NK-92 (cell line): ENCODE data around the gene LRP3.
"Not testable (repeated sequence)": the region's sequence is repeated elsewhere in the genome, so short reads cannot be mapped to it uniquely, and the experiment has no call there.

Source experiments
- DNase-seq: peaks from one replicate; lab custom pipeline; 2025; ENCODE audit not compliant: unreplicated experiment; lab: John Stamatoyannopoulos, UW

The LRP3 gene

DNA sequence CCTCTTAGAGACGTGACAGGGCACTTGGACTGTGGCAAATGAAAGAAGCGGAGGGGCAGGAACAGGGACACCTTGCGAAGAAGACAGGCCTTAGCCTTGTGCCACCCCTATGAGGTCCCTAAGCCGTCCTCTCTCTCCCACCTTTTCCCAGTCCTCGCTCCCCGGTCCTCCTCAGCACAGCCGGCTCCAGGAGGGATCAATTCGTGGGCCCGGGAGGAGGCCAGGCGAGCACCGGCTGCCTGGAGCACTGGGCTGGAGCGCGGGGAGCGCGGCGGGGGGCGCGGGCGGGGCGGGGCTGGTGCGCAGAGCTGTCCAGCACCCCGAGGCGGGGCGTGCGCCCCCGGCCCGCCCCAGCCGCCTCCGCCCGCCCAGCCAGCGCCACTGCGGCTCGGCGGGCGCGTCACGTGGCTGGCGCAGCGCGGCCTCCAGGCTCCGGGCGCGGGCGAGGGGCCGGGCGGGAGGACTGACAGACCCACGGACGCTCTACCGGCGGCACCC, at the start of gene LRP3:
LRP3 (plus strand) TSS at position 466 of the 498 bp plus-strand sequence. CDS start 456 bp downstream, outside the sequence.
- no peak for DNase-seq

DNA sequence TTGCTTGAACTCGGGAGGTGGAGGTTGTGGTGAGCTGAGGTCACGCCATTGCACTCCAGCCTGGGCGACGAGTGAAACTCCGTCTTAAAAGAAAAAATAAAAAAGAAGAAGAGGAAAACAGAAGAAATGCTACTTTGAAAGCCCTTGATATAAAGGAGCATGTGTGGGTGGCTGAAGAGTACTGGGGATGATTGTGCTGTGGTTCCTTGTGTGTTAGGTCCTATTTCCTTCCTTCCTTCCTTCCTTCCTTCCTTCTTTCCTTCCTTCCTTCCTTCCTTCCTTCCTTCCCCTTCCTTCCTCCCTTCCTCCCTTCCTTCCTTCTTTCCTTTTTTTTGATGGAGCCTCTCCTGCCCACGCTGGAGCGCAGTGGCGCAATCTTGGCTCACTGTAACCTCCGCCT, 47.9 kb upstream of the LRP3 start:
- no peak for DNase-seq

DNA sequence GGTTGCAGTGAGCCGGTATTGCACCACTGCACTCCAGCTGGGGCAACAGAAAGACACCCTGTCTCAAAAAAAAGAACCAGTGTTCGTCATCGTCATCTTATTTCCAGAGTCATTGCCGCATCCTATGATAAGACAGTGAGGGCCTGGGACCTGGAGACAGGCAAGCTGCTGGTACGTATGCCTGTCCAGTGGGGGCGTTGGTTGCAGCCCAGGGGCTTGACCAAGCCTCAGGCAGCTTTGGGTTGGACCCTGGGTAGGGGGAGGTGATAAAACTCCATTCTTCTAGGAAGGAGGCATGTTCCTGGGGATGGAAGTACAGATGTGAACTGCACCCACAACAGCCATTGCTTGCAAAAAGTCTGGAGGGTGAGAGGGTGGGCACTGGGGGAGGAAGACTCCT, 46.6 kb upstream of the LRP3 start:
- DNase-seq = no peak

GRCh38 chr19:33150852-33151518, 43.1 kb upstream of the LRP3 start:
- no peak for DNase-seq

GRCh38 chr19:33152176-33152575, 42.0 kb upstream of the LRP3 start:
- DNase-seq = no peak

GRCh38 chr19:33152625-33153024, 41.5 kb upstream of the LRP3 start:
- not testable (repeated sequence) for DNase-seq

GRCh38 chr19:33154313-33154712, 39.8 kb upstream of the LRP3 start:
- not testable (repeated sequence) for DNase-seq

- no peak for DNase-seq
Observed at GRCh38 chr19:33156334-33156733, 37.8 kb upstream of the LRP3 start.

DNA sequence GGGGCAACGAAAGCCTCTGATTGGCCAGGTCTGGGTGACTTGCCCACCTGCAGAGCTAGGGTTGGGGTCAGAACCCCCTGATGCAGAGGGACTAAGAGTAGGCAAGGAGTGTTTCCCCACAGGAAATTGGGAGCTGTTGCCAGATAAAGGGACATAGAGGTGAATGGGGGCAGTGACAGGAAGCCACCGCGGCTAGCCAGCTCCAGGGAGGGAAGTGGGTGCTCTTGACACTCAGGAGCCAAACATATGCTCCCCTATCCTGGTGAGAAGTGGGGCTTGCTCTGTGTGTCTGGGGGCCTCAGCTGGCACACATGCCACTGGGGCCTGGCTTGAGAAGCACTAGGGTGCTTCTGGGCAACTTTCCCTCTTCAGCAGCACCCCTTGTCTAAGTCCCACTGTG, 36.2 kb upstream of the LRP3 start:
- no peak for DNase-seq

- no peak for DNase-seq
Observed at GRCh38 chr19:33158365-33158764, 35.8 kb upstream of the LRP3 start.

GRCh38 chr19:33159149-33159548, 35.0 kb upstream of the LRP3 start:
- DNase-seq = no peak

GRCh38 chr19:33159893-33160292, 34.2 kb upstream of the LRP3 start:
- no peak for DNase-seq

DNA sequence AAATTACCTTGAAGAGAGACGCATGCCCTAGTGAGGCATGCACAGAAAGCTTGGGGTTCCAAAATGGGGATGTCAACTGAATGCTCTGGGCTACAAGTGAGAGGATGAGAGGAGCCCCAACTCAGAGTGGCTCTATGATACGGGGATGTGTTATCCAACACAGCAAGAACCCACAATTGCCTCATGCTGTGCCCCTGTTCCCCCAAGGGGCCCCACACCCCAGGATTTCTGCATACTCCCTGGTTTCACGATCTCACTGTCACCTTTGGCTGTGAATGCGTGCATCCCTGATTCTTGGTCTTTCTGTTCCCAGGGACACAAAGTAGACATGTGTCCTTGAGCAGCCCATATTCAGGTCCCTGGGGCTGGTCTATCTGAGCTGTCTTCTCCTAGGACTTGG, 32.9 kb upstream of the LRP3 start:
- no peak for DNase-seq

GRCh38 chr19:33163481-33163880, 30.6 kb upstream of the LRP3 start:
- no peak for DNase-seq

GRCh38 chr19:33166037-33166436, 28.1 kb upstream of the LRP3 start:
- DNase-seq = not testable (repeated sequence)

DNA sequence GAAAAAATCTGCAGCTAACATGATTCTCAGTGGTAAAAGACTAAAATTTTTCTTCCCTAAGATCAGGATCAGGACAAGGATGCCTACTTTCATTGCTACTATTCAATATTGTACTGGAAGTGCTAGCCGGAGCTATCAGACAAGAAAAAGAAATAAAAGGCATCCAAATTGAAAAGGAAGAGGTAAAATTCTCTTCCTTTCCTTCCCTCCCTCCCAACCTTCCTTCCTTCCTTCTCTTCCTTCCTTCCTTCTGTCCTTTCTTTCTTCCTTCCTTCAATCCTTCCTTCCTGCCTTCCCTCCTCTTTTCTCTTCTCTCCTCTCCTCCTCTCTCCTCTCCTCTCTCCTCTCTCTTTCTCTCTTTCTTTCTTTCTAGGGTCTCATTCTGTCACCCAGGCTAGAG, 26.7 kb upstream of the LRP3 start:
- no peak for DNase-seq

GRCh38 chr19:33168528-33168927, 25.6 kb upstream of the LRP3 start:
- DNase-seq = no peak

- no peak for DNase-seq
Observed at GRCh38 chr19:33171222-33171795, 22.8 kb upstream of the LRP3 start.

DNA sequence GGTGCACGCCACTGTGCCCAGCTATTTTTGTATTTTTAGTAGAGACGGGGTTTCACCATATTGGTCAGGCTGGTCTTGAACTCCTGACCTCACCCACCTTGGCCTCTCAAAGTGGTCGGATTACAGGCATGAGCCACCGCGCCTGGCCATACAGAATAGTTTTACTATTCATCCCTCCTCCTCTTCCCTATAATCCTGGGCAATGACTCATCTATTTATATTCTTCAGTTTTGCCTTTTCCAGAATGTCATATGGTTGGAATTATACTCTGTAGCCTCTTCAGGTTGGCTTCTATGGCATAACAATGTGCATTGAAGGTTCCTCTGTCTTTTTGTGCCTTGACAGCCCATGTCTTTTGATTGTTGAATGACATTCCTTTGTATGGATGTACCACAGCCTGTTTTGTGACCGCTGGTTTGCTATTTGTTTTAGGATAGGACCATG, 22.2 kb upstream of the LRP3 start:
- DNase-seq = no peak

DNA sequence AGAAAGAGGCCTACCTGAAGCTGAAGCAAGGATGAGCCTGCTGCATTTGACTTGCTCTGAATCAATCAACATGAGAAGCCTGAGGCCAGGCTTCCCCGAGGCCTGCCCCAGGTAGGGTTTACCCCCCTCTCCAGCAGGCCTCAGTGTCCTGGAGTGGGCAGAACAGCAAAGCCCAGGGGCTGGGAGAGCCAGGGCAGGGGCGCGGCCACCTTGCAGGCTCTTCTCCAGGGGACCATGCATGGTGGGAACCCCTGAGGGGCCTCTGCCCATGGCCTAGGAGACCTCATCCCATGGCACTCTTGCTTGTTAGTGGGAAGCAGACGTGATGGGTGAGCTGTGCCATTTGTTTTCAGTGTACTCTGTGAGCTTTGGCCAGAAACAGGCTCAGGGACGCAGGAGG, 19.9 kb upstream of the LRP3 start:
- DNase-seq = no peak

GRCh38 chr19:33175156-33175782, 18.9 kb upstream of the LRP3 start:
- DNase-seq = no peak
